IMR-90 (cell line): ENCODE results near the gene SLC44A1. TPM values are rescaled to one million over a fixed set of nuclear protein-coding genes. Genes with fewer than 3 reads are reported as not detected.

Experiments used
- ATAC-seq: fragments of 200-7000 bp; cut with Tn5 transposase; 2 replicates; pipeline ENCODE4 v1.9.1; 2020; ENCODE audit warnings: low read depth, mild to moderate bottlenecking, moderate library complexity
- BruUV-seq: library from RNA; stranded (reverse); fragments of 400-500 nt; replicated peaks from 2 replicates; lab custom pipeline; 2021; lab: Mats Ljungman, UMichigan
- CTCF ChIA-PET: fragments of 300-600 bp; formaldehyde crosslinking; extraction: SDS; loops from one replicate; lab custom pipeline; 2021; ENCODE audit warnings: antibody characterized with exemption; lab: Yijun Ruan, JAX
- POLR2A ChIA-PET: fragments of 300-600 bp; sonication (Branson Sonifier 250); formaldehyde crosslinking; loops from one replicate; lab custom pipeline; 2022; ENCODE audit warnings: antibody characterized with exemption; ENCODE audit not compliant: unreplicated experiment; lab: Charles Lee
- DNase-seq: peaks from one replicate; pipeline ENCODE4 v3.0.0; 2013
- H2AFZ ChIP-seq: replicated peaks from 2 replicates; pipeline ENCODE3; 2013; ENCODE audit warnings: low read length, mild to moderate bottlenecking; ENCODE audit not compliant: poor library complexity
- H2AK5ac ChIP-seq: 2 replicates; pipeline ENCODE4 v1.6.1; 2013; ENCODE audit warnings: low read depth, low read length, inconsistent platforms
- H2AK9ac ChIP-seq: replicated peaks from 2 replicates; pipeline ENCODE3; 2013; ENCODE audit warnings: mild to moderate bottlenecking, low read depth, low read length, moderate library complexity; ENCODE audit not compliant: poor library complexity
- H2BK120ac ChIP-seq: 2 replicates; pipeline ENCODE4 v1.6.1; 2013; ENCODE audit warnings: low read depth, low read length, inconsistent platforms
- H2BK15ac ChIP-seq: 3 replicates; pipeline ENCODE4 v1.6.1; 2013; ENCODE audit warnings: low read depth, low read length, inconsistent platforms
- H2BK20ac ChIP-seq: 2 replicates; pipeline ENCODE4 v1.6.1; 2013; ENCODE audit warnings: low read depth, mild to moderate bottlenecking, inconsistent platforms, low read length, moderate library complexity
- H2BK5ac ChIP-seq: 2 replicates; pipeline ENCODE4 v1.6.1; 2013; ENCODE audit warnings: mild to moderate bottlenecking, low read depth, low read length, inconsistent platforms; ENCODE audit not compliant: poor library complexity, severe bottlenecking
- H3K14ac ChIP-seq: replicated peaks from 2 replicates; pipeline ENCODE4 v1.6.1; 2013; ENCODE audit warnings: low read depth, low read length, inconsistent platforms
- H3K18ac ChIP-seq: 2 replicates; pipeline ENCODE4 v1.6.1; 2013; ENCODE audit warnings: low read depth, low read length, control low read depth
- H3K23ac ChIP-seq: 2 replicates; pipeline ENCODE4 v1.6.1; 2013; ENCODE audit warnings: low read depth, low read length, inconsistent platforms
- H3K27ac ChIP-seq: 2 replicates; pipeline ENCODE4 v1.5.1; 2013; ENCODE audit warnings: mild to moderate bottlenecking, control low read depth, low read length; ENCODE audit not compliant: insufficient read depth
- H3K27me3 ChIP-seq: 2 replicates; pipeline ENCODE4 v1.6.1; 2013; ENCODE audit warnings: low read length; ENCODE audit not compliant: control insufficient read depth, insufficient read depth
- H3K36me3 ChIP-seq: 2 replicates; pipeline ENCODE4 v1.6.1; 2013; ENCODE audit warnings: low read length, mixed read lengths; ENCODE audit not compliant: control insufficient read depth, insufficient read depth
- H3K4ac ChIP-seq: 2 replicates; pipeline ENCODE4 v1.6.1; 2013; ENCODE audit warnings: low read depth, low read length, inconsistent platforms
- H3K4me1 ChIP-seq: 2 replicates; pipeline ENCODE4 v1.6.1; 2013; ENCODE audit warnings: low read length, mixed read lengths; ENCODE audit not compliant: control insufficient read depth, insufficient read depth
- H3K4me2 ChIP-seq: 2 replicates; pipeline ENCODE4 v1.6.1; 2013; ENCODE audit warnings: low read depth, mild to moderate bottlenecking, control low read depth, low read length, moderate library complexity
- H3K4me3 ChIP-seq: 2 replicates; pipeline ENCODE4 v1.5.1; 2013; ENCODE audit warnings: low read depth, mild to moderate bottlenecking, control low read depth, low read length, moderate library complexity; ENCODE audit not compliant: insufficient read depth
- H3K56ac ChIP-seq: 2 replicates; pipeline ENCODE4 v1.6.1; 2013; ENCODE audit warnings: low read length, inconsistent platforms; ENCODE audit not compliant: insufficient read depth; ENCODE audit errors: extremely low read depth
- H3K79me1 ChIP-seq, 2 experiments: 2 replicates each; pipeline ENCODE4 v1.6.1; 2013; ENCODE audit warnings: low read length in 2 of 2, inconsistent platforms in 1 of 2, low read depth in 1 of 2
- H3K9ac ChIP-seq: 2 replicates; pipeline ENCODE4 v1.6.1; 2013; ENCODE audit warnings: low read depth, low read length, control low read depth
- H3K9me1 ChIP-seq: 2 replicates; pipeline ENCODE4 v1.6.1; 2013; ENCODE audit warnings: low read length, inconsistent platforms; ENCODE audit not compliant: insufficient read depth
- H3K9me3 ChIP-seq: 2 replicates; pipeline ENCODE4 v1.6.1; 2013; ENCODE audit warnings: low read length; ENCODE audit not compliant: control insufficient read depth, insufficient read depth
- H4K20me1 ChIP-seq: 2 replicates; pipeline ENCODE4 v1.6.1; 2013; ENCODE audit warnings: low read length, inconsistent platforms; ENCODE audit not compliant: insufficient read depth
- H4K5ac ChIP-seq: 2 replicates; pipeline ENCODE4 v1.6.1; 2013; ENCODE audit warnings: mild to moderate bottlenecking, low read depth, low read length, control low read depth
- H4K8ac ChIP-seq, 2 experiments: 2 replicates each; pipeline ENCODE4 v1.6.1; 2013; ENCODE audit warnings: low read depth in 2 of 2, low read length in 2 of 2, control low read depth in 1 of 2, inconsistent platforms in 1 of 2
- H4K91ac ChIP-seq: 2 replicates; pipeline ENCODE4 v1.6.1; 2013; ENCODE audit warnings: low read depth, low read length, inconsistent platforms; ENCODE audit not compliant: insufficient read depth
- MAZ ChIP-seq: IDR thresholded peaks from 2 replicates; pipeline ENCODE4 v1.6.1; 2012; ENCODE audit warnings: low read depth, mild to moderate bottlenecking, low read length, improper control_type of control experiment, moderate library complexity, borderline replicate concordance
- RAD21 ChIP-seq: IDR thresholded peaks from 2 replicates; pipeline ENCODE4 v1.6.1; 2012; ENCODE audit warnings: low read length, improper control_type of control experiment
- WGBS, 2 experiments: methylation state at CpG; one replicate each; pipeline versions ENCODE4 v1.1.5 to v1.1.7; 2013; ENCODE audit warnings: missing lambda C conversion rate in 2 of 2; ENCODE audit not compliant: insufficient read length in 1 of 2; ENCODE audit errors: extremely low coverage in 2 of 2; 5-methylcytosine and 5-hydroxymethylcytosine counted together
- dilution Hi-C: fragments of 300-500 bp; cut with HindIII; formaldehyde crosslinking; loops from one replicate; pipeline ENCODE4 v1.14.3; 2018; ENCODE audit warnings: low sequenced_read_pairs; ENCODE audit not compliant: unreplicated experiment
- in situ Hi-C: fragments of 300-500 bp; cut with MboI; formaldehyde crosslinking; loops from 3 replicates; pipeline ENCODE4 v1.14.3; 2019; ENCODE audit warnings: low sequenced_read_pairs, inconsistent platforms, mixed read lengths
- intact Hi-C: fragments of 100-400 bp; cut with micrococcal nuclease; formaldehyde crosslinking; loops from 2 replicates; pipeline ENCODE4 v1.10.0; 2022
- polyA plus RNA-seq, 3 experiments: library from polyadenylated mRNA; depleted of rRNA; stranded (reverse); fragments of >200 nt; gene quantifications; 2 replicates each; pipeline ENCODE4 v1.2.3, GENCODE V29; 2012; ENCODE audit warnings: low replicate concordance in 1 of 3
- total RNA-seq: library from RNA; depleted of rRNA; stranded (reverse); fragments of >200 nt; gene quantifications from 2 replicates; pipeline ENCODE4 v1.2.3, GENCODE V29; 2012
- TF ChIP-seq, protein P1 (sequence below): conservative IDR thresholded peaks from 2 replicates; pipeline ENCODE4 v1.5.1; 2012; ENCODE audit warnings: mild to moderate bottlenecking, low read depth, low read length, improper control_type of control experiment

SLC44A1 gene
- total and polyA plus RNA-seq, 2 of the 4 experiments (the other 2 are of a cell fraction) = 5.2 to 21.7 TPM

DNA sequence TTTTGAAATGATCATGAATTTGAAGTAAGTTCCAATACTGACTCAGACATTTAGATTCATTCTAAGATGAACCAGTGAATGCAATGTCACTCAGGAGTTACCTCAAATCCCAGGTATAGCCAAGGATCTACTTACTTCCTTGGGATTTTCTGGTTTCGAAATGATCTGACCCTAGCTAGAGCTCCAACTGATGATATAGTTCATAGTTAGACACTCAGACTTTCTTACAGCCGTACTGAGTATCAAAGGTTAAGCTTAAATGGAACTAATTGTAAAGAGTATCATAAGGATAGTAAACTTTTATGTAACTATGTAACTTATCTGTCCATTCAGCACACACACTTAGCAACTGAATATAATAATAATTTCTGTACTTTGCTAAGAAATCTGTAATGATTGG is 119.4 kb downstream of the SLC44A1 start:
- Histone ChIP-seq H3K14ac (no peak overlapping the region), H3K56ac (no peak overlapping the region), H2AFZ (no peak overlapping the region), H3K27me3 (no peaks in the 10 kb centered on the region), H2BK5ac (no peak overlapping the region), H3K4me3 (no peak overlapping the region), H3K9ac (no peak overlapping the region), H3K27ac (no peak overlapping the region), H2AK9ac (no peak overlapping the region), H4K91ac (no peak overlapping the region), H3K4me1 (0 out of 2 replicates have a peak, but pooled peaks cover 2% of the 10 kb centered on the region), H4K5ac (no peak overlapping the region), H3K4me2 (no peak overlapping the region), H4K20me1 (no peaks in the 10 kb centered on the region), H2AK5ac (no peak overlapping the region), H2BK15ac (no peak overlapping the region), H2BK120ac (no peak overlapping the region), H3K4ac (no peak overlapping the region), H2BK20ac (no peak overlapping the region), H3K36me3 (peaks cover 10% of the 10 kb centered on the region; the same call in 1 of the 2 replicates), H3K9me3 (no peaks in the 10 kb centered on the region), H3K9me1 (peaks cover 4% of the 10 kb centered on the region; the same call in 1 of the 2 replicates), H4K8ac (no peak overlapping the region), H3K23ac (no peak overlapping the region), H3K79me1 (no peaks in the 10 kb centered on the region), H3K18ac (no peak overlapping the region)
- ATAC-seq (no peak), DNase-seq (no peak)
- ChIA-PET CTCF (no interaction called here), POLR2A (no interaction called here)
- BruUV-seq = no TSS peak
- dilution Hi-C loops (no loop called here), in situ Hi-C loops (no loop called here), intact Hi-C loops (no loop called here)
- no CpG with 5 or more reads among the region's 2 CpGs for WGBS, 2 experiments
- TF ChIP-seq, protein P1, sequence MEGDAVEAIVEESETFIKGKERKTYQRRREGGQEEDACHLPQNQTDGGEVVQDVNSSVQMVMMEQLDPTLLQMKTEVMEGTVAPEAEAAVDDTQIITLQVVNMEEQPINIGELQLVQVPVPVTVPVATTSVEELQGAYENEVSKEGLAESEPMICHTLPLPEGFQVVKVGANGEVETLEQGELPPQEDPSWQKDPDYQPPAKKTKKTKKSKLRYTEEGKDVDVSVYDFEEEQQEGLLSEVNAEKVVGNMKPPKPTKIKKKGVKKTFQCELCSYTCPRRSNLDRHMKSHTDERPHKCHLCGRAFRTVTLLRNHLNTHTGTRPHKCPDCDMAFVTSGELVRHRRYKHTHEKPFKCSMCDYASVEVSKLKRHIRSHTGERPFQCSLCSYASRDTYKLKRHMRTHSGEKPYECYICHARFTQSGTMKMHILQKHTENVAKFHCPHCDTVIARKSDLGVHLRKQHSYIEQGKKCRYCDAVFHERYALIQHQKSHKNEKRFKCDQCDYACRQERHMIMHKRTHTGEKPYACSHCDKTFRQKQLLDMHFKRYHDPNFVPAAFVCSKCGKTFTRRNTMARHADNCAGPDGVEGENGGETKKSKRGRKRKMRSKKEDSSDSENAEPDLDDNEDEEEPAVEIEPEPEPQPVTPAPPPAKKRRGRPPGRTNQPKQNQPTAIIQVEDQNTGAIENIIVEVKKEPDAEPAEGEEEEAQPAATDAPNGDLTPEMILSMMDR = no peak
- no peak for TF ChIP-seq MAZ
- no peak for TF ChIP-seq RAD21
